Epithelial cell of esophagus (primary cell): Measurements from ENCODE around the gene PTPRM.

Experiments
- DNase-seq: peaks from one replicate; pipeline ENCODE4 v3.0.0; 2010; ENCODE audit warnings: low read depth
- H3K4me3 ChIP-seq: 2 replicates; pipeline ENCODE4 v1.5.1; 2011; ENCODE audit warnings: mild to moderate bottlenecking, low read length, control low read depth
- CTCF ChIP-seq: IDR thresholded peaks from 2 replicates; pipeline ENCODE4 v1.5.1; 2011; ENCODE audit warnings: low read depth, mild to moderate bottlenecking, low read length, control low read depth, inconsistent platforms; ENCODE audit not compliant: insufficient read depth; ENCODE audit errors: missing control alignments

The PTPRM gene

GRCh38 chr18:7598167-7599047 lies 31.3 kb downstream of the PTPRM start:
- H3K4me3 ChIP-seq, result no peak overlapping the region
- DNase-seq, result no peak
- TF ChIP-seq CTCF, result no peak

GRCh38 chr18:7600036-7600435 lies 32.9 kb downstream of the PTPRM start:
- H3K4me3 ChIP-seq, result no peak overlapping the region
- no peak for TF ChIP-seq CTCF
- DNase-seq, result no peak

GRCh38 chr18:7600528-7601245 lies 33.6 kb downstream of the PTPRM start:
- TF ChIP-seq CTCF, result no peak
- DNase-seq, result no peak
- no peak overlapping the region for H3K4me3 ChIP-seq

DNA sequence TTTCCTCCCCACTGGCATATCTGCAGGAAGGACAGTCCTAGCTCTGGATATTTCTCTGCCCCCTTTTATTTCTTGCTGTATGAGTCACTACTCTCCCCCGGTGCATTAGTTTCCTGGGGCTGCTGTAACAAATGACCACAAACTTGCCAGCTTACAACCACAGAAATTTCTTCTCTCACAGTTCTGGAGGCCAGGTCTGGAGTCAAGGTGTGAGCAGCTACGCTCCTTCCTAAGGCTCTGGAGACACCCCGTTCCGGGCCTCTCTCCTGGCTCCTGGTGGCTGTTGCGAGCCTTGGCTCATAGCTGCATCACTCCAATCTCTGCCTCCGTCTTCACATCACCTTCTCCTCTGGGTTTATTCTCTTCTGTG lies 34.1 kb downstream of the PTPRM start:
- no peak overlapping the region for H3K4me3 ChIP-seq
- no peak for TF ChIP-seq CTCF
- DNase-seq, result peak; percentile 14

DNA sequence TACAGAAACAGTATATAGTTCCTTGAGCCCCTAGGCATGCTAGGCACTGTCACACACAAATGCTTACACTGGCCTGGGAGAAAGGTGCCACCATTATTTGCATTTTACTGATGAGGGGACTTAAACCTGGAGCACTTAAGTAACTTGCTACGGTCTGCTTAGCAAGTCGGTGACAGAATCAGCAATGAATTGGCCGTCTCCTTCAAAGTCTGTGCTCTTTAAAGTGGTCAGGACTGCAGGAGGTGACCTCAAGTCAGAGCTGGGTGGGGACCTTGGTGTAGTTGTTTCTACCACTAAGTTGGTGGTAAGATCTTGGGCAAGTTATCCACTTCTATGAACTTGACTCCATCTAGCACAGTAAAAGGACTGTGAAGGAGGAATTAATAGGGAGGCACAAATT lies 34.8 kb downstream of the PTPRM start:
- no peak for DNase-seq
- no peak overlapping the region for H3K4me3 ChIP-seq
- no peak for TF ChIP-seq CTCF

- no peak for TF ChIP-seq CTCF
- DNase-seq, result no peak
- no peak overlapping the region for H3K4me3 ChIP-seq
These were observed 36.3 kb downstream of the PTPRM start for GRCh38 chr18:7603259-7604000.
